Mesothelial cell of epicardium (in vitro differentiated cells): ENCODE data around the gene SURF4. TPM values are rescaled to one million over a fixed set of nuclear protein-coding genes. Genes with fewer than 3 reads are reported as not detected.

Experiments used
- DNase-seq, 2 experiments: peaks; one replicate each; pipeline ENCODE4 v3.0.0; 2021; ENCODE audit warnings: low spot score in 2 of 2; ENCODE audit not compliant: unreplicated experiment in 2 of 2
- H3K27ac Mint-ChIP-seq: 2 replicates; pipeline ENCODE4 v1.8.0; 2021; ENCODE audit warnings: mixed read lengths
- H3K27me3 Mint-ChIP-seq: 2 replicates; pipeline ENCODE4 v1.8.0; 2021; ENCODE audit warnings: low read depth, mixed read lengths
- H3K36me3 Mint-ChIP-seq: 2 replicates; pipeline ENCODE4 v1.8.0; 2021; ENCODE audit warnings: mixed read lengths
- H3K4me1 Mint-ChIP-seq: 2 replicates; pipeline ENCODE4 v1.8.0; 2021; ENCODE audit warnings: mixed read lengths
- H3K4me3 Mint-ChIP-seq: 2 replicates; pipeline ENCODE4 v1.8.0; 2021; ENCODE audit warnings: mild to moderate bottlenecking, moderate library complexity, mixed read lengths
- H3K9me3 Mint-ChIP-seq: 2 replicates; pipeline ENCODE4 v1.8.0; 2021; ENCODE audit warnings: mixed read lengths
- CTCF ChIP-seq: fragments of 200-600 bp; sonication (generic); IDR thresholded peaks from one replicate; pipeline ENCODE4 v1.5.0; 2021; ENCODE audit warnings: antibody characterized with exemption; ENCODE audit not compliant: unreplicated experiment
- total RNA-seq: library from RNA; stranded (reverse); gene quantifications from 3 replicates; pipeline ENCODE4 v1.2.1, GENCODE V29; 2021

SURF4 gene
- total RNA-seq, 1 donor from 2014 or later: 147 TPM

- no peak for TF ChIP-seq CTCF
- Mint-ChIP-seq H3K4me1 (no peaks in the 10 kb centered on the region), H3K27ac (no peak overlapping the region), H3K9me3 (no peaks in the 10 kb centered on the region), H3K36me3 (no peaks in the 10 kb centered on the region), H3K27me3 (peaks cover 2% of the 10 kb centered on the region), H3K4me3 (no peak overlapping the region)
- DNase-seq: no peak
Measured at GRCh38 chr9:133315997-133316396, 59.9 kb downstream of the SURF4 start.

Other genes with a start within 250 kb of the SURF4 start
- gene GBGT1, start 212.1 kb downstream of the SURF4 start, total RNA-seq: 29.1 to 32.8 TPM (median 31.8 TPM) in 3 replicates
- gene OBP2B, start 166.8 kb downstream of the SURF4 start, total RNA-seq: not detected in 3 replicates
- 2.0 to 3.2 TPM (median 2.3 TPM) in 3 replicates for gene ABO, start 100.9 kb downstream of the SURF4 start, total RNA-seq
- gene SURF6, start 39.9 kb downstream of the SURF4 start, total RNA-seq: 22.8 to 25.6 TPM (median 24.9 TPM) in 3 replicates
- gene MED22, start 27.9 kb downstream of the SURF4 start, total RNA-seq: 35.1 to 39.4 TPM (median 36.0 TPM) in 3 replicates
- 2,220 to 2,356 TPM (median 2,311 TPM) in 3 replicates for gene RPL7A, start 27.8 kb downstream of the SURF4 start, total RNA-seq
- 29.4 to 31.4 TPM (median 30.0 TPM) in 3 replicates for gene SURF1, start 19.6 kb downstream of the SURF4 start, total RNA-seq
- gene SURF2, start 19.5 kb downstream of the SURF4 start, total RNA-seq: 10.3 to 12.7 TPM (median 12.1 TPM) in 3 replicates
- gene STKLD1, start 306 bp upstream of the SURF4 start, total RNA-seq: 6.6 to 7.5 TPM (median 6.7 TPM) in 3 replicates
- gene REXO4, start 42.0 kb upstream of the SURF4 start, total RNA-seq: 26.1 to 28.2 TPM (median 27.0 TPM) in 3 replicates
- 20.7 to 21.6 TPM (median 21.3 TPM) in 3 replicates for gene ADAMTS13, start 46.3 kb upstream of the SURF4 start, total RNA-seq
- 35.4 to 44.5 TPM (median 40.2 TPM) in 3 replicates for gene CACFD1, start 83.9 kb upstream of the SURF4 start, total RNA-seq
- 8.2 to 9.0 TPM (median 8.2 TPM) in 3 replicates for gene SLC2A6, start 103.0 kb upstream of the SURF4 start, total RNA-seq
- gene MYMK, start 148.9 kb upstream of the SURF4 start, total RNA-seq: not detected in 3 replicates
- 6.2 to 7.0 TPM (median 6.5 TPM) in 3 replicates for gene ADAMTSL2, start 158.6 kb upstream of the SURF4 start, total RNA-seq
- gene FAM163B, start 233.3 kb upstream of the SURF4 start, total RNA-seq: 0.22 to 0.72 TPM (median 0.72 TPM) in 3 replicates